ENCODE data around the gene FAM170B.

Gene FAM170B

GRCh38 chr10:49169776-49170175 lies 36.0 kb upstream of the FAM170B start:
- no peak for DNase-seq

- DNase-seq, result no peak
Observed at GRCh38 chr10:49168831-49169500, 35.1 kb upstream of the FAM170B start.

- DNase-seq, result no peak
Observed at GRCh38 chr10:49168171-49168540, 34.3 kb upstream of the FAM170B start.

GRCh38 chr10:49167425-49168170 lies 33.8 kb upstream of the FAM170B start:
- DNase-seq, result no peak

- no peak for DNase-seq
Observed at GRCh38 chr10:49166484-49167400, 32.9 kb upstream of the FAM170B start.

GRCh38 chr10:49165821-49166483 lies 32.1 kb upstream of the FAM170B start:
- no peak for DNase-seq

- no peak for DNase-seq
Observed at GRCh38 chr10:49165259-49165658, 31.4 kb upstream of the FAM170B start.

GRCh38 chr10:49164559-49165188 lies 30.9 kb upstream of the FAM170B start:
- DNase-seq, result peak in 7 of 56 donors; percentile 14 to 39 (median 17)

- DNase-seq, result peak in 1 of 56 donors; percentile 15
Observed at GRCh38 chr10:49163741-49164140, 29.9 kb upstream of the FAM170B start.

- no peak for DNase-seq
Observed at GRCh38 chr10:49162761-49163310, 29.0 kb upstream of the FAM170B start.

- DNase-seq, result no peak
Observed at GRCh38 chr10:49162063-49162462, 28.2 kb upstream of the FAM170B start.

- DNase-seq, result peak in 2 of 56 donors; percentile 6 to 21
Observed at GRCh38 chr10:49161411-49161997, 27.7 kb upstream of the FAM170B start.

GRCh38 chr10:49160814-49161213 lies 27.0 kb upstream of the FAM170B start:
- no peak for DNase-seq

GRCh38 chr10:49160110-49160509 lies 26.3 kb upstream of the FAM170B start:
- DNase-seq, result no peak

- no peak for DNase-seq
Observed at GRCh38 chr10:49158915-49159314, 25.1 kb upstream of the FAM170B start.

GRCh38 chr10:49158404-49158803 lies 24.6 kb upstream of the FAM170B start:
- DNase-seq, result no peak

GRCh38 chr10:49157229-49157628 lies 23.4 kb upstream of the FAM170B start:
- DNase-seq, result no peak

- no peak for DNase-seq
Observed at GRCh38 chr10:49154641-49155040, 20.8 kb upstream of the FAM170B start.

GRCh38 chr10:49153971-49154370 lies 20.1 kb upstream of the FAM170B start:
- DNase-seq, result no peak

- no peak for DNase-seq
Observed at GRCh38 chr10:49153115-49153514, 19.3 kb upstream of the FAM170B start.
